NCI-H2081 treated with DMSO at 0.1 percent for 48 hours (cell line): ENCODE data around the gene SLC25A41.

ENCODE experiments used
- DNase-seq: peaks from one replicate; lab custom pipeline; 2025; lab: John Stamatoyannopoulos, UW

SLC25A41 gene

GRCh38 chr19:6460099-6460884 lies 26.7 kb upstream of the SLC25A41 start:
- peak; percentile 71 for DNase-seq

- DNase-seq = no peak
Measured at GRCh38 chr19:6459262-6460098, 25.9 kb upstream of the SLC25A41 start, which contains the start of gene SLC25A23. SLC25A23 (minus strand) TSS chr19:6459792; CDS start chr19:6459628, 164 bp downstream.

- no peak for DNase-seq
Measured at GRCh38 chr19:6458695-6459261, 25.2 kb upstream of the SLC25A41 start.

- DNase-seq = no peak
Measured at GRCh38 chr19:6457958-6458694, 24.6 kb upstream of the SLC25A41 start.

- DNase-seq = no peak
Measured at GRCh38 chr19:6455924-6456323, 22.4 kb upstream of the SLC25A41 start.

- DNase-seq = no peak
Measured at GRCh38 chr19:6453951-6454565, 20.5 kb upstream of the SLC25A41 start.

- no peak for DNase-seq
Measured at GRCh38 chr19:6452899-6453298, 19.3 kb upstream of the SLC25A41 start.

- no peak for DNase-seq
Measured at GRCh38 chr19:6452223-6452614, 18.7 kb upstream of the SLC25A41 start.

- no peak for DNase-seq
Measured at GRCh38 chr19:6451583-6452222, 18.1 kb upstream of the SLC25A41 start.

- DNase-seq = no peak
Measured at GRCh38 chr19:6450166-6450565, 16.6 kb upstream of the SLC25A41 start.

- no peak for DNase-seq
Measured at GRCh38 chr19:6448045-6448444, 14.5 kb upstream of the SLC25A41 start.

GRCh38 chr19:6446452-6446851 lies 12.9 kb upstream of the SLC25A41 start:
- no peak for DNase-seq

GRCh38 chr19:6443986-6444385 lies 10.4 kb upstream of the SLC25A41 start:
- DNase-seq = no peak

GRCh38 chr19:6442087-6442688 lies 8.6 kb upstream of the SLC25A41 start:
- no peak for DNase-seq

- no peak for DNase-seq
Measured at GRCh38 chr19:6440905-6441304, 7.3 kb upstream of the SLC25A41 start.

- no peak for DNase-seq
Measured at GRCh38 chr19:6439743-6440142, 6.2 kb upstream of the SLC25A41 start.

GRCh38 chr19:6433165-6433564 lies 398 bp downstream of the SLC25A41 start:
- no peak for DNase-seq

- DNase-seq = no peak
Measured at GRCh38 chr19:6431891-6432290, 1.7 kb downstream of the SLC25A41 start.

GRCh38 chr19:6429419-6430221 lies 3.9 kb downstream of the SLC25A41 start:
- no peak for DNase-seq
